Occipital lobe (tissue), 3 donors: Measurements from ENCODE around the gene ALDH3B2. TPM values are rescaled to one million over a fixed set of nuclear protein-coding genes. Genes with fewer than 3 reads are reported as not detected.

Experiments
- DNase-seq: peaks from one replicate; lab custom pipeline; 2025; lab: John Stamatoyannopoulos, UW
- small RNA-seq: library from RNA; depleted of rRNA; stranded (forward); fragments of <200 nt; gene quantifications from one replicate; pipeline ENCODE3, GENCODE V24; 2014
- total RNA-seq: library from RNA; depleted of rRNA; stranded (reverse); fragments of >200 nt; gene quantifications from one replicate; pipeline ENCODE4 v1.2.3, GENCODE V29; 2014

The ALDH3B2 gene
- total RNA-seq, 1 donor from 2014 or later, result not detected

- no peak for DNase-seq
Measured at GRCh38 chr11:67615728-67616430, 58.5 kb downstream of the ALDH3B2 start.

GRCh38 chr11:67614730-67615714 is 59.4 kb downstream of the ALDH3B2 start:
- no peak for DNase-seq

- DNase-seq, result no peak
Measured at GRCh38 chr11:67613960-67614715, 60.3 kb downstream of the ALDH3B2 start.

- DNase-seq, result no peak
Measured at GRCh38 chr11:67613313-67613959, 61.0 kb downstream of the ALDH3B2 start.

- DNase-seq, result no peak
Measured at GRCh38 chr11:67612751-67613150, 61.7 kb downstream of the ALDH3B2 start.

Small RNAs within 50 kb of the gene (small RNA-seq; reads per million reads assigned to genes)
- gene RPL37P2, result 0.23 reads per million

Other genes with a start within 250 kb of the ALDH3B2 start
- gene RPS6KB2, start 246.1 kb downstream of the ALDH3B2 start, total RNA-seq, result 13.1 TPM
- not detected for gene PTPRCAP, start 236.9 kb downstream of the ALDH3B2 start, total RNA-seq
- gene CORO1B, start 231.1 kb downstream of the ALDH3B2 start, total RNA-seq, result 23.4 TPM
- gene GPR152, start 221.9 kb downstream of the ALDH3B2 start, total RNA-seq, result not detected
- not detected for gene CABP4, start 219.3 kb downstream of the ALDH3B2 start, total RNA-seq
- gene TMEM134, start 205.4 kb downstream of the ALDH3B2 start, total RNA-seq, result 13.1 TPM
- gene AIP, start 191.6 kb downstream of the ALDH3B2 start, total RNA-seq, result 66.8 TPM
- gene PITPNM1, start 169.3 kb downstream of the ALDH3B2 start, total RNA-seq, result 34.0 TPM
- gene CDK2AP2, start 166.5 kb downstream of the ALDH3B2 start, total RNA-seq, result 4.7 TPM
- not detected for gene CABP2, start 151.2 kb downstream of the ALDH3B2 start, total RNA-seq
- gene GSTP1, start 90.8 kb downstream of the ALDH3B2 start, total RNA-seq, result 200 TPM
- gene NDUFV1, start 67.7 kb downstream of the ALDH3B2 start, total RNA-seq, result 129 TPM
- 0.62 TPM for gene NUDT8, start 44.7 kb downstream of the ALDH3B2 start, total RNA-seq
- gene TBX10, start 34.9 kb downstream of the ALDH3B2 start, total RNA-seq, result not detected
- gene ACY3, start 23.9 kb downstream of the ALDH3B2 start, total RNA-seq, result 0.47 TPM